GM21619 (cell line): ENCODE results near the gene PARG.
"Not testable (repeated sequence)": the region's sequence is repeated elsewhere in the genome, so short reads cannot be mapped to it uniquely, and the experiment has no call there.

Experiments used
- ATAC-seq: cut with Tn5 transposase; IDR thresholded peaks from one replicate; pipeline ENCODE4 v1.9.1; 2021; ENCODE audit not compliant: unreplicated experiment

The PARG gene

DNA sequence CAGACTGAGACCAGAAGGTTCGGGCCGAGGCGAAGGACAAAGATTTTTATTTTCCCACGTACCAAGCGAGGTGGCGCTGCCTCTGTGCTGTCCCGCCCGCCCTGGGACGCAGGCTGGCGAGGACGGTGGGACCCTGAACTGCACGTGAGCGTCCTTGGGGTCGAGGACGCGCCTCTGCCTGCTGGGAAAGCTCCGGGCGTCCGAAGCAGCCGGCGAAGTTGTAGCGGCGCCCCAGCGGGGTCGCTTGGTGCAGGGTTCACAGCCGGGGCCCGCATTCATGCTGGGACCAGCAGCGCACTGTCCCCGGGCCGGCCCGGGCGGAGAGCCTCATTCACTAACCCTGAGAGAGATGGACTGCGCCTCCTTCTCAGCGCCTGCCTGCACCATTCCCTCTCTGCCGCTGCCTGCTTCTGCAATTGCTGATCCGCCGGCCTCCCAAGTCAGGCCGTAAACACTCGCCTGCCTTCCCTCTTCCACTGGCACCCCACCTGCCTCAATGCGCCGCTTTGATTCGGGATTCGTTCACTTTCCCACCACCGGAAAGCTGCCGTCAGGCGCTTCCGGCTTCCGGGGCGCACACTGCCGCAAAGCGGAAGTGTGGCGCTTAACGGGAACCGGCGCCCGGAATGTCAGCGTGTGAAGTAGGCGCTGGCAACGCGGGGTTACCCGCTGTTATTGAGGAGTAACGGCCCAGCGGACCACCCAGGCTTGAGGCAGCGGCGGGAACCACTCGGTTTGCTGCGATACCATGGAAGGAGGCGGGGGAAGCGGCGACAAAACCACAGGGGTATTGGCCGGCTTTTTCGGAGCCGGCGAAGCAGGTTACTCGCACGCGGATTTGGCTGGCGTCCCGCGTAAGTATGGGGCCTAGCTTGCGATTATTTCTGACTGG is at the start of gene PARG, which contains the start of gene TIMM23B:
PARG (minus strand) TSS at position 581 of the 892 bp plus-strand sequence; CDS start at position 279, 302 bp downstream.
TIMM23B (plus strand) TSS at position 607 of the 892 bp plus-strand sequence; CDS start at position 749, 142 bp downstream.
- peak; percentile 71 for ATAC-seq

GRCh38 chr10:49988376-49988775 is 46.5 kb upstream of the PARG start, which contains the start of gene AGAP6:
Gene AGAP6, plus strand, starts transcription at chr10:49988406. Its CDS starts 310 bp downstream, at chr10:49988716.
- ATAC-seq, result not testable (repeated sequence)

GRCh38 chr10:49987207-49987606 is 45.4 kb upstream of the PARG start:
- ATAC-seq, result not testable (repeated sequence)

DNA sequence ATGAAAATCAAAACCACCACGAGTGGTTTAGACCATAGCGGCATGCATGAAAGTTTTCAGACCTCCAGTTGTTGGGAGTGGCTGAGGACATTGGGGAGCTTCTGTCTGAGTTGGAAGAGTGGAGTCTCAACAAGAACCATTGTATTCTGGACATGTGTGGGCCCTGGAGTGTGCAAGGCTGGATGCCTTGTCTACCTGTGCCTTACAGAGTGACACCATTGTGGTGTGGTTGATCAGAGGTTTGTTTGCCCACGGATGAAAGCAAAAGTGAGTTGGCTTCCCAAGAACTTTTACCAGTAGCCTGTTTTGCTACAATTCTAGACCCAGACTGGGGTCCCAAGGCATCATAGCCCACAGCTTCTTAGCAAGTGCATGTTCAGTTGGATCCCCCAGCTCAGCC is 35.9 kb upstream of the PARG start:
- not testable (repeated sequence) for ATAC-seq

- ATAC-seq, result not testable (repeated sequence)
Observed at GRCh38 chr10:49972094-49972493, 30.3 kb upstream of the PARG start.

DNA sequence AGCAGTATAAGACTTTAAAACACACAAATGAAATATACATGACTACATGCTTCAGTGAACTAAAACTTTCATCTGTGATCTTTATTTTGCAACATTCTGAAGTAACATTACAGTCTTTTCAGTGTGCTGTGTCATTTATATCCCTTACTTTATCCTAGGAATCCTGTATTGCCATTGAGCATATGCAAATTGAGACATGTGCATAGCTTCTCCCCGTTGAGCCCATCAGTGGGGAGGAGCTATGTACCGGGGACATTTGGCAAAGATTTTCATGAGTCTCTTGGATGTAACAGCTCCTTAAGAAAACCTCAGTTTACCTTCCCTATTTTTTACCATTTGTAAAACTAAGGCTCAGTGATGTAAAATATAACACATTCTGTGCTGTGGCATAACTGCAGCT is 29.6 kb upstream of the PARG start:
- not testable (repeated sequence) for ATAC-seq

DNA sequence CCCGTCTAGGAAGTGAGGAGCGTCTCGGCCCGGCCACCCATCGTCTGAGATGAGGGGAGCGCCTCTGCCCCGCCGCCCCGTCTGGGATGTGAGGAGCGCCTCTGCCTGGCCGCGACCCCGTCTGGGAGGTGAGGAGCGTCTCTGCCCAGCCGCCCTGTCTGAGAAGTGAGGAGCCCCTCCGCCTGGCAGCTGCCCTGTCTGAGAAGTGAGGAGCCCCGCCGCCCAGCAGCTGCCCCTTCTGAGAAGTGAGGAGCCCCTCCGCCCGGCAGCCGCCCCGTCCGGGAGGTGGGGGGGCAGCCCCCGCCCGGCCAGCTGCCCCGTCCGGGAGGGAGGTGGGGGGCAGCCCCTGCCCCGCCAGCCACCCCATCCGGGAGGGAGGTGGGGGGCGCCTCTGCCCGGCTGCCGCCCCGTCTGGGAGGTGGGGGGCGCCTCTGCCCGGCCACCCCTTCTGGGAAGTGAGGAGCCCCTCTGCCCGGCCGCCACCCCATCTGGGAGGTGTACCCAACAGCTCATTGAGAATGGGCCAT is 28.6 kb upstream of the PARG start:
- not testable (repeated sequence) for ATAC-seq

DNA sequence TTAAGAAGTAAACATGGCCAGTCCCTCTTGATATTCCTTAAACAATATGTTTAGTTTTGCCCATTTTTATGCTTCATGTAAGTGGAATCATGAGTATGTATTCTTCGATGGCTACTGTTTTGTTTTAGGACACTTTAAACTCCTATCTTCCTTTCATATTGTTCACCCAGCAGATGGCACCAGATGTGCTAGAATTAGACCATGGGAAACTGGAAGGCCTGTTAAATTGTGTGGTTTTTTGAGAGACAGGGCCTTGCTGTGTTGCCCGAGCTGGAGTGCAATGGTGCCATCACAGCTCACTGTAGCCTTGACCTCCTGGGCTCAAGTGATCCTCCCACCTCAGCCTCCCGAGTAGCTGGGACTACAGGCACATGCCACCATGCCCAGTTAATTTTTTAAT is 11.3 kb upstream of the PARG start:
- not testable (repeated sequence) for ATAC-seq

- ATAC-seq, result not testable (repeated sequence)
Observed at GRCh38 chr10:49952006-49952405, 10.2 kb upstream of the PARG start.

DNA sequence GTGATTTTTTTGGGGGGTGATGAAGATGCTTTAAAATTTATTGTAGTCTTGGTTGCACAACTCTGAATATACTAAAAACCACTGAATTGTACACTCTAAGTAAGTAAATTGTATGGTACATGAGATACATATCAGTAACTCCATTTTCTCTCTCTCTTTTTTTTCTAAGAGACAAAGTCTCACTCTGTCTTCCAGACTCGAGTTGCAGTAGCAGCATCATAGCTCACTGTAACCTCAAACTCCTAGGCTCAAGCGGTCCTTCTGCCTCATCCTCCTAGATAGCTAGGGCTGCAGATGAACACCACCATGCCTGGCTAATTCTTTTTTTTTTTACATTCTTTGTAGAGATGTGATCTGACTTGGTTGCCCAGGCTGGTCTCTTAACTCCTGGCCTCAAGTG is 6.9 kb upstream of the PARG start:
- not testable (repeated sequence) for ATAC-seq

- peak; percentile 78 for ATAC-seq
Observed at GRCh38 chr10:49948142-49948541, 6.3 kb upstream of the PARG start.

- ATAC-seq, result not testable (repeated sequence)
Observed at GRCh38 chr10:49943607-49944006, 1.8 kb upstream of the PARG start.

DNA sequence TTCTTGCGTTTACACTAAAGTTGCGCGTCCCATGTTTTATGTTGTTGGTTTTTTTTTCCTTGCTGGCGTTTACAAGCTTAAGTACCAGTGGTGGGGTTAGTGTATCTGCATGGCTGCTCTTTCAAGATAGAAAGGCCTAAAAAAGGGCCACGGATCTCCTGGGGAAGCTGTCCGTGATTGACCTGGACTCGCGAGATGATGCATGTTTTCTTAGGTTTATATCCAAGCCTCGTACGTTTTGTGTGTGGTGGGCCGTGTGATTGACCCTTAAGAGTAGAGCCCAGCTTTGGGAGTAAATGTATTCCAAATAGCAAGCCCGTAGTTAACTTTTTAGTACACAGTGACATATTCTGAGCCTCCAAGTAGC is 495 bp upstream of the PARG start:
- peak; percentile 13 for ATAC-seq

DNA sequence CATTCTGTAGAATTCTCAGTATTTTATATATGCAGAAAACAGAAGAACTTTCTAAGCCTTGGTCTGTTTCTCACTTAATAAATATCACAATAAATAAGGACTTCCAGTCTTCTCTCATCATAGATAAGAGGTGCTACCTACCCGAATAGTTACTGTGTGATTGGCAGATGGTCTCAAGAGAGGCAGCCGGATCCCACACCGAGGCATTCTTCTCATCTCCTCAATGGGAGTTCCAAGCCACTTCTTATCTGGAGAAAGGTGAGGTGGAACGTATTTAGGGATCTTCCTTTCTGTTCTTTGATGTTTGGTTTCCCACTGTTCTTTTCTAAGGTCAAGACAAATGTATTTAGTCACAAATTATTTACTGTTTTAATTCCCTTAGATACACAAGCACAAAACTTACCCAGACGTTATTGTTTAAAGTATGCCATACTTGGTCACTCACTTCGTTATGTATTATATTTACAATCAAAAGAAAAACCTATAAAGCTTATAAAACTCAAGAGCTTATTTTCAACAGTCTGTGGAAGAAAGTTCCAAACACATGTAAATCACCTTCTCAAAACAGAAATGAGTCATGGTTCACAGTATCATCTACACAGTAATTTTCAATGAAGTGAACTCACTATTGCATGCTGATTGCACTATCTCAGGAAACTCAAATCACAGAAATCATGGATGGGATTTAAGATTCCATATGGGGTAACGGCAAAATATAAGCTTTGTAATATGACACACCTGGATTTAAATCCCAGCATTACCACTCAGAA is 9.7 kb downstream of the PARG start:
- ATAC-seq, result not testable (repeated sequence)

DNA sequence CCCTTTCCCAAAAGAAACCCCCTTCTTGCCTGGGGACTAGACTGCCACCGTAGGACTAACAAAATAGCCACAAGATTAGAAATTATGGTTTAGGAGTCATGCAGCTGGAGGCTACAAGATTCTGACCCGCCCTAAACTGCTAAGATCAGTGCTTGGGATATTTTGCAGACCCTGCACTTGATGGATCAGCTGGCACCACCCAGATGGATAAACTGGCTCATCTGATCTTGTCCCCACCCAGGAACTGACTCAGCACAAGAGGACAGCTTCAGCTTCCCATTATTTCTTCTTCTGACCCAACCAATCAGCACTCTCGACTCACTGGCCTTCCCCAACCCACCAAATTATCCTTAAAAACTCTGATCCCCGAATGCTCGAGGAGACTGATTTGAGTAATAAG is 10.6 kb downstream of the PARG start:
- ATAC-seq, result not testable (repeated sequence)

- not testable (repeated sequence) for ATAC-seq
Observed at GRCh38 chr10:49923572-49923971, 18.3 kb downstream of the PARG start.

DNA sequence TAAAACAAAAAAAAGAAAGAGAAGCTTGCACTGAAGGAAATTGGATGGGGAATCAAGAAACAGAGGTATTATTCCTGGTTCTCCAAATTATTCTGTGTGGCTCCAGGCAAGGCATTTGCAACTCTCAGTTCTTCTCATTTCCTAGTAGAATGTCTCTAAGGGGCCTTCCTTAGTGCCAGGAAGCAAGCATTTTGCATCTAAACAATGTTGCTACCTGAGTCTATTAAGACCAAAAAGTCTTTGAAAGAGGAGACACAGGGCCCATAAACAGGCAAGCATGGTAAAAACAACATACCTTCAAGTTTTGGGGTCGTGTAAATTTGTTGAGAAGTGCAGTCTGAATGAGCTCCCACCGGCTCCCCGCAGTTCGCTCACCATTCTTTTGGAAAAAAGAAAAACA is 19.8 kb downstream of the PARG start:
- ATAC-seq, result not testable (repeated sequence)

DNA sequence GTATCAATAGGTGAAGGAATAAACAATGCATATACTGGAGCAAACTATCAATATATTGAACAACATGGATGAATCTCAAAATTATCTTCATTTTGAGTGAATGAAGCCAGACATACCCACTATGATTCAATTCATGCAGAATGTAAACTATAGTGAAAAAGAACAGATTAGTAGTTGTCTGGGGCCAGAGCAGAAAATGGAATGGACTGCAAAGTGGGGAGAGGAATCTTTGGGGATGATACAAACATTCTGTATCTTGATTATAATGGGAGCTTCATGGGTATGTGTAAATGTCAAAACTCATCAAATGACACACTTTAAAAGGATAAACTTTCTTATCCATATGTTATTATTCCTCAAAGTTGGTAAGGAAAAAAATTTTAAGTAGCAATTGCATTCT is 23.9 kb downstream of the PARG start:
- not testable (repeated sequence) for ATAC-seq

GRCh38 chr10:49916451-49916850 is 25.4 kb downstream of the PARG start:
- not testable (repeated sequence) for ATAC-seq

- ATAC-seq, result not testable (repeated sequence)
Observed at GRCh38 chr10:49910295-49910694, 31.5 kb downstream of the PARG start.
